HG02884 (cell line): ENCODE data around the gene SLC12A7.
A peak's percentile ranks its signal among the peaks of the same experiment; 100 is the strongest.

Source experiments
- ATAC-seq: cut with Tn5 transposase; IDR thresholded peaks from one replicate; pipeline ENCODE4 v1.9.1; 2021; ENCODE audit warnings: mild to moderate bottlenecking, moderate library complexity; ENCODE audit not compliant: unreplicated experiment

SLC12A7 gene

GRCh38 chr5:1141834-1142233 is 30.0 kb upstream of the SLC12A7 start:
- no peak for ATAC-seq

GRCh38 chr5:1140818-1141189 is 28.9 kb upstream of the SLC12A7 start:
- no peak for ATAC-seq

GRCh38 chr5:1140171-1140817 is 28.4 kb upstream of the SLC12A7 start:
- ATAC-seq: peak; percentile 62

GRCh38 chr5:1139331-1140170 is 27.7 kb upstream of the SLC12A7 start:
- ATAC-seq: no peak

GRCh38 chr5:1138445-1139245 is 26.8 kb upstream of the SLC12A7 start:
- no peak for ATAC-seq

GRCh38 chr5:1137567-1138444 is 25.9 kb upstream of the SLC12A7 start:
- no peak for ATAC-seq

GRCh38 chr5:1136814-1137213 is 25.0 kb upstream of the SLC12A7 start:
- no peak for ATAC-seq

- no peak for ATAC-seq
These were observed 24.0 kb upstream of the SLC12A7 start for GRCh38 chr5:1135696-1136525.

- ATAC-seq: no peak
These were observed 22.6 kb upstream of the SLC12A7 start for GRCh38 chr5:1134478-1134877.

- ATAC-seq: no peak
These were observed 21.8 kb upstream of the SLC12A7 start for GRCh38 chr5:1133510-1134201.

- ATAC-seq: no peak
These were observed 21.2 kb upstream of the SLC12A7 start for GRCh38 chr5:1133108-1133507.

GRCh38 chr5:1132570-1132969 is 20.7 kb upstream of the SLC12A7 start:
- no peak for ATAC-seq

- ATAC-seq: no peak
These were observed 19.9 kb upstream of the SLC12A7 start for GRCh38 chr5:1131726-1132125.

- no peak for ATAC-seq
These were observed 19.3 kb upstream of the SLC12A7 start for GRCh38 chr5:1131191-1131621.

GRCh38 chr5:1130218-1130946 is 18.5 kb upstream of the SLC12A7 start:
- no peak for ATAC-seq

- ATAC-seq: no peak
These were observed 17.8 kb upstream of the SLC12A7 start for GRCh38 chr5:1129711-1130055.

- no peak for ATAC-seq
These were observed 17.3 kb upstream of the SLC12A7 start for GRCh38 chr5:1128977-1129710.
